Epithelial cell of prostate (primary cell): ENCODE data around the gene CFL1.

ENCODE experiments used
- DNase-seq: peaks from one replicate; pipeline ENCODE4 v3.0.0-alpha.2; 2011; ENCODE audit warnings: low read depth, low spot score
- H3K27ac ChIP-seq: fragments of 450-650 bp; 2 replicates; pipeline ENCODE4 v1.5.1; 2017; ENCODE audit warnings: mild to moderate bottlenecking

The CFL1 gene

DNA sequence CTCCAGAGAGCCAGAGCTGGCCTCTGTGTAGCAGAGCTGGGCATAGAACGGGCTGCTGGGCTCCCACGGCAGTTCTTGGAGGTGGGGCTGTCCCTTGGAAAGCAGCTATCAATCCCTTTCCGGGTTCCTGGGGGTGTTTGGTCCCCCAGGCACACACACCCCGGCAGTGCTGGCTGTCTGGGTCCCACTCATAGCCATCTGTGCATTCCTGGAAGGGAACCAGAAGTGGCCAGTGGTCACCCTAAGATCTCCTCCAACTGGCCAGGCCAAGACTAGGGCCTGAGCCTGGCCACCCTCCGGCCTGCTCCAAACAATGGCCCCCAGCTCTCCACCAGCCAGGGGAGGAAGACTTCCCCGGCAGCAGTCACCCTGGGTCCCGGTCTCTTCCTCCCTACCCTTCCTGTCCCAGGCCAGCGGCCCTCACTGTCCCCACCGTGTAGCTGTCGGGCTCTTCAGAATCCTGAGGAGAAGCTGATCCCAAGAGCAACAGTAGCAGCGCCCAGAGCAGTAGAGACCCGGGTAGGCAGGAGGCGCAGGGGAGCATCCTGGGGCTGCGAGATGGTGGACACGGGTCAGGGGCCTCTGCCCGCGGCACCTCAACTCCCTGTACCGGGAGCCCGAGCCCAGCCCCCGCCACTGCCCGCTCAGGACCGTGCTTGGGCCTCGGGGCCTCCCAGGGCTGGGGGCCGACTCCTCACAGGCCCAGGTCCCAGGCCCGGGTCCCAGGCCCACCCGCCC is 14.0 kb upstream of the CFL1 start:
- H3K27ac ChIP-seq, result peak overlapping the region; percentile 35
- DNase-seq, result no peak

DNA sequence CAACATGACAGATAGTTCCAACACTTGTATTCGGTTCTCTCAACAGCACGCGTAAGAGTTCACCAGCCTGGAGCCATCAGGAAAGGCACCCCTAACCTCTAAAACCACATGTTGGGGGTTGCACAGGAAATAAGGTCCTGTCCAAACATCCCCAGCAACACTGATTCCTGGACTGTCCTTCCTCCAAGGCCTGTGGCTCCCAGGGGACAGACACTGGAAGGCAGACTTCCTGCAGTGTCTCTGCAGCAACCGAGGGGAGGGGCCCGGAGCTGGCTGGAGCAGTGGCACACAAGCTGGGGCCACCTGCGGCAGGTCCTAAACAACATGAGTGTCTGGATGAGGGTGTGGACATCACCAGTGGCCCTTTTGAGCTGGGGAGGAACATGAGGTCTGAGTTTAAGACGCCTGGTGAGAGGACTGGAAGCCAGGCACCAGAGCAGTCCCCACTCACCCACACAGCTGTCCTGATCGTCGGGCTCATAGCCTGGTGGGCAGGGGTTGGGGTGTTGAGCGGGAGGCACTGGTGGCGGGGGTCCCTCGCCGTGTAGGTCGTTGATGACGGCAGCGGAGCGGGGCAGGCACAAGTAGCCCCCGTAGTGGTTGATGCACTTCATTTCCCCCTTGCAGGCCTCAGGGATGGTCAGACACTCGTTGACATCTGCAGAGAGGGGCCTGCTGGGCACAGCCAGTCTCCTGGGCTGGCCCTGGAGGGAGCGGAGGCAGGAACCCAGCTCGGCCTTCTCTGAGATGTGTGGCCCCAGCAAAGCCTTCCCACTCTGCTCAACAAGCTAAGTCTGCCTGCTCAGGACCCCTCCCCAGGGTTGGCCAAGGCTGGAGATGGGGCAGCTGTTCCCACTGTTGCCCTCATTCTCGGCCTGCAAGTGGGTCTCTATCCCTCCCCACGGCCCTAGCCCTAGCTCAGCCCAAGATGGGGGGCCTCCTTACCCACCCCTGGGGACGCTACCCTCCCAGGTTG is 13.0 kb upstream of the CFL1 start:
- DNase-seq, result no peak
- H3K27ac ChIP-seq, result no peak overlapping the region

DNA sequence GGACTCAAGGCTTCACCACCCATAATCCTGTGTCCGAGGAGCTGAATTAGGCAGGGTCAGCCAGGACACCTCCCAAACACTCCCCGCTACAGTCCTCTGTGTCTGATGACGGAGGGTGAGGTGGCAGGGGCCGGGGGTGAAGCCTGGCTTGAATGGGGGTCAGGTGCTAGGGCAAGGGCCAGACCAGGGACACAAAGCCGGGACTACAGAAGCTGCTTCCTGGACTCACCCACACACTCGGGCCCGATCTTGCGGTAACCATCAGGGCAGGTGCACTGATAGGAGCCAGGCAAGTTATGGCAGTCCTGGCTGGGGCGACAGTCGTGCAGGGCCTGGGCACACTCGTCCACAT is 12.3 kb upstream of the CFL1 start:
- no peak overlapping the region for H3K27ac ChIP-seq
- no peak for DNase-seq

DNA sequence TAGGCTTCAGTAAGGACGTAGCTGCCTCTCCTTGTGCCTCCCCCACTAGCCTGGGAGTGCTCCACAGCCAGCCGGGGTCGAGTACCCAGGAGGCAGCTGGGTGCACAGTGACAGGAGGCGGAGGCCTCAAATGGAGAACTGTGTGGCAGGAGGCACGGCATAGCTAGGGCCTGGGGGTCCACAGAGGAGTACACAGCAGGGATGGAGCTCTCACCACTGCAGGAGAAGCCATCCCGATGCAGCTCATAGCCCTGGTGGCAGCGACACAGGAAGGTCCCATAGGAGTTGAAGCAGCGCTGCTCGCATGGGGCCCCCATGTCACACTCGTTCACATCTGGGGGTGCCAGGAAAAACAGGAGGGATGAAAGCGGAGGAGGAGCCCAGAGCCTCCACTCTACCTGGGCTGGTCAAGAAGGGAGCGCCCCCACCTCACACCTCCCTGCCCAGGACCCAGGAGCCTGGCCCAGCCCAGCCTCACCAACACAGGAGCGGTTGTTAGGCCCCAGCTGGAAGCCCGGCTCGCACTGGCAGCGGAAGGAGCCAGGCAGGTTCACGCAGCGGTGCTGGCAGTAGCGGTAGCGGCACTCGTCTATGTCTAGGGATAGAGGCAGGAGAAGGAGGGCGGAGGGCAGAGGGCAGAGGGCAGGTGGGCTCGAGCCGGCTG is 11.8 kb upstream of the CFL1 start:
- no peak overlapping the region for H3K27ac ChIP-seq
- DNase-seq, result no peak

DNA sequence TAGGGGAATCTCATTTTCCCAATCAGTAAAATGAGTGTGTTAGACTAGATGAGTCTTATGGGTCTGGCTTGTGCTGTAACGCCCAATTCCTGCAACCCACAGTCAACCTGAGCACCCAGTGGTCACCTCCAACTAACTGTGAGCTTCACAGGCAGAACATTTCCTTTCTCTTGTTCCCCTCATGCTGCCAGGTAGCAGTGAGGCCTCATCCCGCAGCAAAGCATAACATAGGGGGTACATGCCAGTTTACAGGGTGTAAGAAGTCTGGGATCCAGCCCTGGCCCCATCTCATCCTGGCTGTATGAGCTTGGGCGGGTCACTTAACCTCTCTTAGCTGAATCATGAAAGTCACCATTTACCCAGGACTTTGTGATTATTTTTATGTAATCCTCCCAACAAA is 10.9 kb upstream of the CFL1 start:
- no peak for DNase-seq
- H3K27ac ChIP-seq, result no peak overlapping the region

DNA sequence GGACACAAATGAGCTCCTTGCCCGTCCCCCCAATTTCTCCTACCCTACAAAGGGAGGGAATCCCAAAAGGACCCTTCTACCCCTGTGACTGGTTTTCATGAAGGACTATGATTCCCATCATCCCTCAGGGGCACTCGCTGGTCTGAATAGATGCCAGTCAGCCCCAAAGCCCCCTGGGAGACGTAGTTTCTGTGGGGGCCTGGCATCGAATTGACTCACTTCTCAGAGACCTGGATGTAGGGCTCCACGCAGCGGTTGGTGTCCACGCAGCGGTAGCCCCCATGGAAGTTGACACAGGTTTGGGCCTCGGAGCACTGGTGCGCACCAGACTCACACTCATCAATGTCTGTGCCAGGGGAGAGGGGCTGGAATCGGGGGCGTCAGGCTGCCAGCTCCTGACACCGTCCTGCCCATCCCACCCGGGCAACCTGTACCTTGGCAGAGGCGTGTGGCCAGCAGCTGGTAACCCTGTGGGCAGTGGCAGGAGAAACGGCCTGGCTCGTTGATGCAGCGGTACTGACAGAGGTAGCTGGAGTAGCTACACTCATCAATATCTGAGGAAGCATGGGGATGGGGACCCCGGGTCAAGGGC is 10.2 kb upstream of the CFL1 start:
- DNase-seq, result no peak
- H3K27ac ChIP-seq, result no peak overlapping the region

DNA sequence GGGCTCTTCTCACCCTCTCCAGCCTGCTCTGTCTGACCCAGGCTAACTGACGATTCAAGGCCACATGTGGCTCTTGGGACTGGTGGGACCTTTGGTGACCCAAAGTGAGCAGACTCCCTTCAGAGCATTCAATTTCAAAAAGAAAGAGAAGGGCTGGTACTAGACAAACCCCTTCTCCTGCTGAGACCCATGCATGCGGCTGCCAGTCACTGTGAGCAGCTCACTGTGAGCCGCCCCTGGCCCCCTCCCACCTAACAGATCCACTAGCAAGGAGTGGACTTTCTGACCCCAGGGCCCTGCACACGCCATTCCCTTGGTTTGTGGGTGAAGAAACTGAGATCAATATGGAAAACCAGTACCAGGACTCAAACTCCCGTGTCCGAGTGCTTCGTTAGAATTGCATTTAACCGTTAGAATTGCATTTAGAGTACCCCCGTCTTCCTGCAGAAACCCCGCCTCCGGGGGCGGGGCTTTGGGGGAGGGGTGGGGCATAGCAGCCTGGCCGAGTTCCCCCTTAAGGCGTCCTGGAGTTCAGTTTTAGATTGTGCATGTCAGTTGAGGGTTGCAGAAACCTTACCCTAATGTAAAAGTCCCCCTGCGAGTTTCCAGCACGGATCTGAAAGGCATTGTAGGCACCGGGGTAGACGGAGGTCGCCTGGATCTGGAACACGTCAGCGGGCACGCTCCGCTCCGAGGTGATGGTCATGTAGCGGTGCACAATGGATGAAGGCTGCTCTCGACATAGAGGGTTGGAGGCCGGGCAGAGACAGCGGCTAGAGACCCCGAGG is 9.5 kb upstream of the CFL1 start:
- DNase-seq, result no peak
- no peak overlapping the region for H3K27ac ChIP-seq

DNA sequence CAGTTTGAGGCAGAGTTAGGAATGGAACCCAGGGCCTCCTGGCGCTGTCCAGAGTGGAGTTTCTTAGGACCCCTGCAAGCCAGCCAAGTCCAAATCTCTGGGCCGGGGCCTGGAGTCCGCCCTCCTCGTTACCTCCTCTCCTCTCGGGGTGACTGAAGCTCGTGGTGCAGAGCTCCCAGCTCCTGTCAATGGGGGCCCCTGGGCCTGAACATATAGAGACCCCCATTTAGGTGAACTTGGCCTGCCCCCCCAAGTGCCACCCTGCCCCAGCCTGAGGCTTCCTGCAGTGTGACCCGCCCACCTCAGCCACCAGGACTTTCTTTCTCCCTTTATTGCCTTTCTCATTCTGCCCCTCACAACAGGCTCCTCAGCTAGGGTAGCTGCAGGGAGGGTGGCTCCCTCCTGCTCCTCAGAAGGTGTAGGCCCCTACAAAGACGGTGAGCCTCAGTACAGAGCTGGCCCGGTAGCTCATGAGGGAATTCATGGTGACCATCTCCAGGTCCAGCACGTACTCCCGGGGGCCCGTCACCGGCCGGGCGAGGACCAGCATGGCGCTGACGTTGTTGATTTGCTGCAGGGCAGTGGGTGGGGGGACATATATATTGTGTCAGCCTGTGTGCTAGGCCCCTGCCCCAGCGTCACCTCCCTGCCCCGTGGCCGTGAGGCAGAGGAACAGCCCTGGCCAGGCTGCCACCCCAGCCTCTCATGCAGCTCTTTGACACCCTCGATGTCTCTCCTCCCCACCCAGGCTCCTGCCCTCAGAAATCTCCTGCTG is 8.7 kb upstream of the CFL1 start:
- no peak overlapping the region for H3K27ac ChIP-seq
- no peak for DNase-seq

DNA sequence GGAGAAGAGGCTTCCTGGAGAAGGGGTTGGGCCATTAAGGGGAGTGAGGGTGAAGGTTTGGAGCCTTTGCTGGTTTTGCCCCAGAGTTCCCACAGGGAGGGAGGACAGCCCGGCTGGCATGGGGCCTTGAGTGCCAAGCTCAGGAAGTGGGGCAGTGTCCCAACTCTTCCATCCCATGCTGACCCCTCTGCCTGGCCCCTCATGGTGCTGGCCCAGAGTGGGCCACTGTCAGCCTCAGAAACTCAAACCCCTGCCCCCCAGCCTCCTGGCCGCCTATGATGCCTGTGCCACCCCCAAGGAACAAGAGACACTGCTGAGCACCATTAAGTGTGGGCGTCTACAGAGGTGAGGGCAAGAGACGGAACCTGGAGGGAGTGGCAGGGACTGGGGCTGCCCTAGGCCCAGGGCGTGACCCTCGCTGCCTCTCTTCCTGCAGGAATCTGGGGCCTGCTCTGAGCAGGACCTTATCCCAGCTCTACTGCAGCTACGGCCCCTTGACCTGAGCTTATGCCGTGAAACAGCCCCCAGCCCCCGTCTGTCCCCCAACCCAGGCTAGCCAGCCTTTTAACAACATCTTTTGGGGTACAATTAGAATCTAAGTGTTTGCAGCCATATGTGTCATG is 7.7 kb upstream of the CFL1 start:
- no peak overlapping the region for H3K27ac ChIP-seq
- no peak for DNase-seq

DNA sequence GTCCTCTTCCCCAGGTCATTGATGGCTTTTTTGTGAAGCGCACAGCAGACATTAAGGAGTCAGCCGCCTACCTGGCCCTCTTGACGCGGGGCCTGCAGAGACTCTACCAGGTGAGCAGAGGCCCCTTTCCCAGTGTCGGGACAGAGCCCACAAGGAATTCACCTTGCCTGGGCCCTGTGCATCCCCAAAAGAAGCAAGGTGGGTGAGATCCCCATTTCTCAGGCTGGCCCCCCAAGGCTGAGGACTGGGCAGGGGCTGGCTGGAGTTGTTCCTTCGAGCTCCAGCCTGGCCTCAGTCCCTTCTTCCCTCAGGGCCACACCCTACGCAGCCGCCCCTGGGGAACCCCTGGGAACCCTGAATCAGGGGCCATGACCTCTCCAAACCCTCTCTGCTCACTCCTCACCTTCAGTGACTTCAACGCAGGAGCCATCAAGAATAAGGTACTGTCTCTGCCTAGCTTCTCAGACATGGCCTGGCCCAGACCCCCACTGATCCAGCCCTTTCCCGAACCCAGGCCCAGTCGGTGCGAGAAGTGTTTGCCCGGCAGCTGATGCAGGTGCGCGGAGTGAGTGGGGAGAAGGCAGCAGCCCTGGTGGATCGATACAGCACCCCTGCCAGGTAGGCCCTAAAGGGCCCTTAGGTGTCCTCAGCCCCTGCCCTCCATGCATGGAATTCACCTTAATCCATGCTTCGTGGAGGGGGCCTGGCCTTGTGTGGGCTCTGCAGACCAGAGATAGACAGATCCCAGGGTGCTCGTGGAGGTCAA is 6.9 kb upstream of the CFL1 start:
- H3K27ac ChIP-seq, result no peak overlapping the region
- DNase-seq, result no peak

DNA sequence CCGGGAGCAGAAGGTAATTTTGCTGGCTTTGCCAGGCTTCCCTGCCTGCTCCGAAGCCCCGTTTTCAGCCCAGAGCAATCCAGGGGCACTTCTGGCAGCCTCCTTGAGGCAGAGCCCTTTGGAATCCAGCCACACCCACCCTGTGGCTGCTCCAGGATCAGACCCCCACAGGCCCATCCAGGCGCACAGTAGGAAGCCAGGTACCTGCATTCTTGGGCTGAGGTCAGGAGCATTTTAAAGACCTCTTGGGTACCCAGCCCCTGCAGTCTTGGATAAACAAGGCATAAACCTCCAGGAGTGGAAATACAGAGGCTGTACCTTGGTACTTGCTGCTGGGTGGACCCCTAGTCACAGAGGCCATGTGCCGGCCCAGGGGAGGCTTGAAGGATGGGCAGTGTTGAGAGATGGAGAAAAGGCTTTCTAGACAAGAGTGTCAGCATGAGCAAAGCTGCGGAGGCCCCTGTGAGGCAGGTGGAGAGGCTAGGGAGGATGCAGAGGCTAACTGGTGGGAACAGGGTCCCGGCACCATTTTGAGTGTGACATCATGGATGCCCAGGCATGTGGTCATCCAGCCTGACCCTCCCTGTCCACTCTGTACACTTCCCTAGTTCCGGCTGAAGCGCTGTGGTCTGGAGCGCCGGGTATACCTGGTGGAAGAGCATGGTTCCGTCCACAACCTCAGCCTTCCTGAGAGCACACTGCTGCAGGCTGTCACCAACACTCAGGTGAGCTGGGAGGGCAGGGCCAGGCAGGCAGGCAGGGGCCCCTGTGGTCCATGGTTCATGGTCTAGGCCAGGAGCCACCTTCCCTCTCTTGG is 6.1 kb upstream of the CFL1 start:
- no peak for DNase-seq
- no peak overlapping the region for H3K27ac ChIP-seq

DNA sequence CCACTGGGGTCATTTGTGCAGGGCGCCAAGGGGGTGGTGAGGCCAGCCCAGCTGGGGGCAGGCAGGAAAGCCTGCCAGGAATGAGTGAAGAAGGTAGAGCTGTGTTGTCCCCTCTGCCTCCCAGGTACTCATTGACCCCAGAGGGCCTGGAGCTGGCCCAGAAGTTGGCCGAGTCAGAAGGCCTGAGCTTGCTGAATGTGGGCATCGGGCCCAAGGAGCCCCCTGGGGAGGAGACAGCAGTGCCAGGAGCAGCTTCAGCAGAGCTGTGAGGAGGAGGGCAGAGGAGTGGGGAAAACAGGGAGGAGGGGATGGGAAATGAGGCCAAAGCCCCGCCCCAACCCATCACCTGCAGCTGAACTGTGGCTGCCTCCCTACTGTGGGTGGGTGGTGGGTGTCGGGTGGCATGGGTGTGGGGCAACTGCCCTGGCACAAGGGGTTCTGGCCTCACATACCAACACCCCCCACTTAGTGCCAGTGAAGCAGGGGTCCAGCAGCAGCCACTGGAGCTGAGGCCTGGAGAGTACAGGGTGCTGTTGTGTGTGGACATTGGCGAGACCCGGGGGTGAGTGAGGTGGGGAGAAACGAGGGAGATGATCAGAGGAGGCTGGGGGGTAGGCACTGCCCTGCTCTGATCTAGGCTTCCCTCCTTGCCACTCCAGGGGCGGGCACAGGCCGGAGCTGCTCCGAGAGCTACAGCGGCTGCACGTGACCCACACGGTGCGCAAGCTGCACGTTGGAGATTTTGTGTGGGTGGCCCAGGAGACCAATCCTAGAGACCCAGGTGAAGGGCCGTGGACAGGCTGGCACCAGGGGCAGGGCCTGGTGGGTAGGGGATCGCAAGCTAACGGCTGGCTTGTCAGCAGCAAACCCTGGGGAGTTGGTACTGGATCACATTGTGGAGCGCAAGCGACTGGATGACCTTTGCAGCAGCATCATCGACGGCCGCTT is 5.2 kb upstream of the CFL1 start:
- H3K27ac ChIP-seq, result no peak overlapping the region
- no peak for DNase-seq

DNA sequence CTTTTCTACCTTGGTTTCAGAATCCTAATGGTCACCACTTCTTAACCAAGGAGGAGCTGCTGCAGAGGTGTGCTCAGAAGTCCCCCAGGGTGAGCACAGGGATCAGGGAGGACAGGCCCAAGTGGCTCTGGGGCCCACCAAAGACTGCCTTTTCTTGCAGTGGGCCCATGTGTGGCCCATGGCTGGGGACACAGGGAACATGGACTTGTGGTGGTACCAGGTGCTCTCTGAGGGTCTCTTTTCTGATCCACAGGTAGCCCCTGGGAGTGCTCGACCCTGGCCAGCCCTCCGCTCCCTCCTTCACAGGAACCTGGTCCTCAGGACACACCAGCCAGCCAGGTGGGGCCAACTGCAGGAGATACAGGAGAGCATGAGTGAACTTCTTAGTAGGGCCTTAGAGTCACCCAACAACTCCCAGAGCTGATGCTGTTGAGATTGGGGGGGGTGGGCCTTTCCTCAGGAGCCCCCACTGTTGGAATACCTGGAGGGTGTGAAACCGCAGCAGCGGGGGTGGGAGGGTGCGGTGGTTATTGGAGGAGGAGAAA is 4.3 kb upstream of the CFL1 start:
- H3K27ac ChIP-seq, result peak overlapping the region; percentile 96
- no peak for DNase-seq

DNA sequence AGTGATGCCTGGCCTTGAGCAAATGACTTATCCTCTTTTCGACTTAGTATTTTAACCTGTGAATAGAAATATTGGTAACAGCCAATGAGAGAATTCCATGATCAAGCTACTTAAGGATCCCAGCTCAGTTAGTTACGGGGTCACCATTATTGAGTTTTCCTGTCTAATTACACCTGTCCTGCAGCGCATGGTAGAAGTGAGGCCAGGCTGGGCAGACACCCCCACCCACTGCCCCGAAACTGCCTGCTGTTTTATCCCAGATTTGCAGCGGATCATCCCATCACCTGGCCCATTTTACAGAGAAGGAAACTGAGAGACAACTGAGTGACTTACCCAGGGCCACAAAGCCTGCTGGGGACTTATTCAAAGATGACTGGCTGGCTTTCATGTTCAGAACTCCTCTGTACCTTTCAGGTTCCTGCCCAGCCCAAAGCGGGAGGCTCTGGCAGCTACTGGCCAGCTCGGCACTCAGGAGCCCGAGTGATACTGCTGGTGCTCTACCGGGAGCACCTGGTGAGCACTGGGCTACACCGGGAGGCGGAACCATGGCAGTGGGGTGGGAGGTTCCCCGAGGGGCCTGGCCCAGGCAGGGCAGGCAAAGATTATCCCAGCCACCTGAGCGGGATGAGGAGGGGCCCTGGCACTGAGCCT is 3.7 kb upstream of the CFL1 start:
- DNase-seq, result no peak
- peak overlapping the region; percentile 96 for H3K27ac ChIP-seq

DNA sequence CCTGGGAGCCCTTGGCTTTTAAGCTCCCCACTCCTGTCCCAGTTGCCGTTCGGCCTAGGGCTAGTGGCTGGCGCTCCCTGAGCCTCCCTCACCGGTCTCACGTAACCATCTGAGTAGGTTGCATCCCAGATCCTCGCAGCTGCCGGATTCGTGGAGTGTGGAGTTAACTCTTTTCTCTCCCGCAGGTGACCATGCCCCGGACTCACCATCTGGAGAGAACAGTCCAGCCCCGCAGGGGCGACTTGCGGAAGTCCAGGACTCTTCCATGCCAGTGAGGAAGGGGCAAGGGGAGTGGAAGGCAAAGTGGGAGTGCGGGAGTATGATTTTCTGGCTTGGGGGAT is 3.2 kb upstream of the CFL1 start:
- no peak for DNase-seq
- peak overlapping the region; percentile 96 for H3K27ac ChIP-seq
